HepG2 (cell line): ENCODE results near the gene TOR1A. TPM values are rescaled to one million over a fixed set of nuclear protein-coding genes. Genes with fewer than 3 reads are reported as not detected.

Experiments used
- MXD4 ChIP-seq: IDR thresholded peaks from 2 replicates; pipeline ENCODE4 v1.6.1; 2016; ENCODE audit warnings: mild to moderate bottlenecking, missing biosample characterization, missing genetic modification reagents
- PHF20 ChIP-seq: sonication (generic); formaldehyde crosslinking; IDR thresholded peaks from 2 replicates; pipeline ENCODE4 v1.5.0; 2020; ENCODE audit warnings: mild to moderate bottlenecking, missing genetic modification reagents
- SKI ChIP-seq: fragments of 450-650 bp; IDR thresholded peaks from one replicate; pipeline ENCODE4 v1.6.1; 2018; ENCODE audit warnings: mild to moderate bottlenecking; ENCODE audit not compliant: partially characterized antibody
- TFE3 ChIP-seq: IDR thresholded peaks from 2 replicates; pipeline ENCODE4 v1.6.1; 2016
- ZMAT3 ChIP-seq: sonication (generic); formaldehyde crosslinking; conservative IDR thresholded peaks from 2 replicates; pipeline ENCODE4 v1.7.0; 2021; ENCODE audit warnings: missing genetic modification reagents
- ZNF451 ChIP-seq: sonication (generic); formaldehyde crosslinking; IDR thresholded peaks from 2 replicates; pipeline ENCODE4 v1.5.0; 2020; ENCODE audit warnings: mild to moderate bottlenecking, missing genetic modification reagents
- ZNF672 ChIP-seq: sonication (generic); formaldehyde crosslinking; IDR thresholded peaks from 2 replicates; pipeline ENCODE4 v1.8.1; 2022; ENCODE audit warnings: missing genetic modification reagents
- polyA plus RNA-seq, 8 experiments: library from polyadenylated mRNA; depleted of rRNA in 3 of 8; stranded (reverse) in 7 of 8; unstranded in 1 of 8; fragments of >200 nt; fragmentation: Illumina TruSeq in 4 of 8; extraction: Trizol in 4 of 8; gene quantifications; 2 replicates each; pipeline versions ENCODE4 v1.2.1 to v1.2.3, GENCODE V29; 2011 to 2016; ENCODE audit warnings: low read depth in 4 of 8, missing spikeins in 1 of 8, mixed read lengths in 1 of 8; ENCODE audit not compliant: insufficient read depth in 1 of 8
- total RNA-seq, 5 experiments: library from RNA; depleted of rRNA; stranded (reverse); fragments of >200 nt; fragmentation: Illumina TruSeq; extraction: Trizol; gene quantifications; 2 replicates each; pipeline ENCODE4 v1.2.3, GENCODE V29; 2016; ENCODE audit warnings: low read depth in 1 of 5
- TF ChIP-seq, protein P1 (sequence below): sonication (generic); formaldehyde crosslinking; IDR thresholded peaks from 2 replicates; pipeline ENCODE4 v1.4.0; 2020; ENCODE audit warnings: mild to moderate bottlenecking, missing genetic modification reagents
- TF ChIP-seq, protein P2 (sequence below): IDR thresholded peaks from 2 replicates; pipeline ENCODE4 v1.6.1; 2016; ENCODE audit warnings: low read depth, missing genetic modification reagents, missing compliant biosample characterization

The TOR1A gene
- total and polyA plus RNA-seq, 2 of the 13 experiments (the other 11 are each of a cell fraction or from before 2014, with no cell fraction given), result 31.6 to 41.4 TPM

- TF ChIP-seq MXD4 (CRISPR knock-in tag), result peak; percentile 78
- TF ChIP-seq PHF20 (CRISPR knock-in tag), result peak; percentile 95
- TF ChIP-seq, protein P1, sequence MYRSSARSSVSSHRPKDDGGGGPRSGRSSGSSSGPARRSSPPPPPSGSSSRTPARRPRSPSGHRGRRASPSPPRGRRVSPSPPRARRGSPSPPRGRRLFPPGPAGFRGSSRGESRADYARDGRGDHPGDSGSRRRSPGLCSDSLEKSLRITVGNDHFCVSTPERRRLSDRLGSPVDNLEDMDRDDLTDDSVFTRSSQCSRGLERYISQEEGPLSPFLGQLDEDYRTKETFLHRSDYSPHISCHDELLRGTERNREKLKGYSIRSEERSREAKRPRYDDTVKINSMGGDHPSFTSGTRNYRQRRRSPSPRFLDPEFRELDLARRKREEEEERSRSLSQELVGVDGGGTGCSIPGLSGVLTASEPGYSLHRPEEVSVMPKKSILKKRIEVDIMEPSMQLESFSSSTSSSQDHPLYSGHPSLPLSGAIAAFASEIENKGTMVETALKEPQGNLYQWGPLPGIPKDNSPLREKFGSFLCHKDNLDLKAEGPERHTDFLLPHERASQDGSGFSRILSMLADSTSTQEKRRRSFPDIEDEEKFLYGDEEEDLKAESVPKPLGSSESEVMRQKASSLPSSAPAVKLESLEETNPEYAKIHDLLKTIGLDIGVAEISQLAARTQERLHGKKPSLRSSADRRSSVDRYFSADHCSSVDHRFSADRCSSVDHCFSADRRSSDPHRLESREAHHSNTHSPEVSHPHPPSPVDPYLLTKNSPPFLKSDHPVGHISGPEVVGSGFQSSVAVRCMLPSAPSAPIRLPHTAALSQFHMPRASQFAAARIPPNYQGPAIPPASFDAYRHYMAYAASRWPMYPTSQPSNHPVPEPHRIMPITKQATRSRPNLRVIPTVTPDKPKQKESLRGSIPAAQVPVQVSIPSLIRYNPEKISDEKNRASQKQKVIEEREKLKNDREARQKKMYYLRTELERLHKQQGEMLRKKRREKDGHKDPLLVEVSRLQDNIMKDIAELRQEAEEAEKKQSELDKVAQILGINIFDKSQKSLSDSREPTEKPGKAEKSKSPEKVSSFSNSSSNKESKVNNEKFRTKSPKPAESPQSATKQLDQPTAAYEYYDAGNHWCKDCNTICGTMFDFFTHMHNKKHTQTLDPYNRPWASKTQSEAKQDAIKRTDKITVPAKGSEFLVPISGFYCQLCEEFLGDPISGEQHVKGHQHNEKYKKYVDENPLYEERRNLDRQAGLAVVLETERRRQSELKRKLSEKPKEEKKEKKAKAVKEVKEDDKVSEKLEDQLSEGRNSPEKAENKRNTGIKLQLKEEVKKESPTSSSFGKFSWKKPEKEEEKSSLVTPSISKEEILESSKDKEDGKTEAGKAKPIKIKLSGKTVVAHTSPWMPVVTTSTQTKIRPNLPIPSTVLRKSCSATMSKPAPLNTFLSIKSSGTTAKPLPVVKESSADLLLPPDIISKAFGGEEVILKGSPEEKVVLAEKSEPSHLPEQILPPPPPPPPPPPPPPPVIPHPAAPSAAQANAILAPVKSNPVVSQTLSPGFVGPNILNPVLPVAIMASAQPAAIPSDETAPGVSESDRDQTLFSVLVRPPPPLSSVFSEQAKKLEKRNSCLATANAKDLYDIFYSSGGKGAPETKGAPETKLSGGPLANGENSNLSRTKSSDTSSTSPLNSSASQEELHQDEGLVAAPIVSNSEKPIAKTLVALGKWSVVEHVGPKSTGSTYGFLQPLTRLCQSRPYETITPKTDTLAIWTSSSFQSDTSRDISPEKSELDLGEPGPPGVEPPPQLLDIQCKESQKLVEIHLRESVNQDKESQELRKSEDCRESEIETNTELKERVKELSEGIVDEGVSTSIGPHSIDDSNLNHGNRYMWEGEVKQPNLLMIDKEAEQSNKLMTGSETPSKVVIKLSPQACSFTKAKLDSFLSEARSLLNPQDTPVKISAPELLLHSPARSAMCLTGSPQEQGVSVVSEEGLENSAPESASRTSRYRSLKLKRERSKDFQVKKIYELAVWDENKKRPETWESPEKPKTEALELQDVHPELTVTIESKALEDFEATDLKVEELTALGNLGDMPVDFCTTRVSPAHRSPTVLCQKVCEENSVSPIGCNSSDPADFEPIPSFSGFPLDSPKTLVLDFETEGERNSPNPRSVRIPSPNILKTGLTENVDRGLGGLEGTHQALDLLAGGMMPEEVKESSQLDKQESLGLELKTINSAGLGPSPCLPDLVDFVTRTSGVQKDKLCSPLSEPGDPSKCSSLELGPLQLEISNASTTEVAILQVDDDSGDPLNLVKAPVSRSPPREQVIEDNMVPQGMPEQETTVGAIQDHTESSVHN (CRISPR knock-in tag), result no peak
- 0 out of 2 replicates have a peak, but pooled peaks have one; percentile 34 for TF ChIP-seq ZNF451 (CRISPR knock-in tag)
- peak; percentile 30 for TF ChIP-seq SKI
- peak; percentile 36; the same call in 1 of the 2 replicates for TF ChIP-seq TFE3 (CRISPR knock-in tag)
- TF ChIP-seq ZNF672, result no peak
- TF ChIP-seq, protein P2, sequence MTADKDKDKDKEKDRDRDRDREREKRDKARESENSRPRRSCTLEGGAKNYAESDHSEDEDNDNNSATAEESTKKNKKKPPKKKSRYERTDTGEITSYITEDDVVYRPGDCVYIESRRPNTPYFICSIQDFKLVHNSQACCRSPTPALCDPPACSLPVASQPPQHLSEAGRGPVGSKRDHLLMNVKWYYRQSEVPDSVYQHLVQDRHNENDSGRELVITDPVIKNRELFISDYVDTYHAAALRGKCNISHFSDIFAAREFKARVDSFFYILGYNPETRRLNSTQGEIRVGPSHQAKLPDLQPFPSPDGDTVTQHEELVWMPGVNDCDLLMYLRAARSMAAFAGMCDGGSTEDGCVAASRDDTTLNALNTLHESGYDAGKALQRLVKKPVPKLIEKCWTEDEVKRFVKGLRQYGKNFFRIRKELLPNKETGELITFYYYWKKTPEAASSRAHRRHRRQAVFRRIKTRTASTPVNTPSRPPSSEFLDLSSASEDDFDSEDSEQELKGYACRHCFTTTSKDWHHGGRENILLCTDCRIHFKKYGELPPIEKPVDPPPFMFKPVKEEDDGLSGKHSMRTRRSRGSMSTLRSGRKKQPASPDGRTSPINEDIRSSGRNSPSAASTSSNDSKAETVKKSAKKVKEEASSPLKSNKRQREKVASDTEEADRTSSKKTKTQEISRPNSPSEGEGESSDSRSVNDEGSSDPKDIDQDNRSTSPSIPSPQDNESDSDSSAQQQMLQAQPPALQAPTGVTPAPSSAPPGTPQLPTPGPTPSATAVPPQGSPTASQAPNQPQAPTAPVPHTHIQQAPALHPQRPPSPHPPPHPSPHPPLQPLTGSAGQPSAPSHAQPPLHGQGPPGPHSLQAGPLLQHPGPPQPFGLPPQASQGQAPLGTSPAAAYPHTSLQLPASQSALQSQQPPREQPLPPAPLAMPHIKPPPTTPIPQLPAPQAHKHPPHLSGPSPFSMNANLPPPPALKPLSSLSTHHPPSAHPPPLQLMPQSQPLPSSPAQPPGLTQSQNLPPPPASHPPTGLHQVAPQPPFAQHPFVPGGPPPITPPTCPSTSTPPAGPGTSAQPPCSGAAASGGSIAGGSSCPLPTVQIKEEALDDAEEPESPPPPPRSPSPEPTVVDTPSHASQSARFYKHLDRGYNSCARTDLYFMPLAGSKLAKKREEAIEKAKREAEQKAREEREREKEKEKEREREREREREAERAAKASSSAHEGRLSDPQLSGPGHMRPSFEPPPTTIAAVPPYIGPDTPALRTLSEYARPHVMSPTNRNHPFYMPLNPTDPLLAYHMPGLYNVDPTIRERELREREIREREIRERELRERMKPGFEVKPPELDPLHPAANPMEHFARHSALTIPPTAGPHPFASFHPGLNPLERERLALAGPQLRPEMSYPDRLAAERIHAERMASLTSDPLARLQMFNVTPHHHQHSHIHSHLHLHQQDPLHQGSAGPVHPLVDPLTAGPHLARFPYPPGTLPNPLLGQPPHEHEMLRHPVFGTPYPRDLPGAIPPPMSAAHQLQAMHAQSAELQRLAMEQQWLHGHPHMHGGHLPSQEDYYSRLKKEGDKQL (CRISPR knock-in tag), result no peak
- TF ChIP-seq ZMAT3, result 0 out of 2 replicates have a peak, but pooled peaks have one; percentile 51
Observed at GRCh38 chr9:129835128-129835859, 11.4 kb upstream of the TOR1A start, which contains the start of the genes C9orf78 and USP20 (continued).
